Measurements from ENCODE around the gene FSHR.
A peak's percentile ranks its signal among the peaks of the same experiment; 100 is the strongest.

The FSHR gene

GRCh38 chr2:49111006-49111405, 43.3 kb downstream of the FSHR start:
- no peak for DNase-seq (ENCODE audit: low read depth, low spot score)

DNA sequence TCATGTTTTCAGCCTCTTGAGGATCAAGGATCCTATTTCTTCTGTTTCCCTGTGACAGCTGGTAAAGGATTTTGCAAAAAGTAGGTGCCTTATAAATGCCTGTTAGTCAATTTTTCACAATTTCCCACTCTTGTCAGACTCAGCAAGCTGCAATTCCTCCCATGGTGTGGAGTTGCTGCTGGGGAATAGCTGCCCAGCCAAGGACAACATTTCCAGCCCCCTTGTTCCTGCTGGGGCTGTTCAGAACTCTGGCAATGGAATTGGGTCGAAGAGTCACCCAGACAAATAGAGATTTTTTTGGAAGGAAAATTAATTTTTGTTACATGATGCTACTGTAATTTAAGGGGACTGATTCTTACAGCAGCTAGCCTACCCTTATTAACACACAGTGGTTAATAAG, 43.7 kb downstream of the FSHR start:
- no peak for DNase-seq (ENCODE audit: low read depth, low spot score)

DNA sequence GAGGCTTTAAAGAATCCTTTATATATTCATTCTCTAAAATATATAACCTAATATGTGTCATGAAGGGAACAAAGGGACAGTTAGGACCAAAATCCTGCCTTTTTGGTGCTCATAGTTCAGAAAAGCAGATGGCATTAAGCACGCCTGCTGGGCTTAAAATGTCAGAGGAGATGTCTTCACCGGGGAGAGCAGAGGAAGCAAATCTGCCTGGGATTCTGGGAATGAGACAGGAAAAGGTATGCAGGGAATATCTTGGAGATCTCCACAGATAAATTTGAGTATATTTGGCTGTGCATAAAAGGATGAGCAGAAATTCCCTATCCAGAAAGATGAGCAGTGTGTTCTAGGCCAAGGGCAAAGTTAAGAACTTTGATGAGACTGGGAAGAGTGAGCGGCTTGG, 45.5 kb downstream of the FSHR start:
- DNase-seq (ENCODE audit: low read depth, low spot score), result no peak

DNA sequence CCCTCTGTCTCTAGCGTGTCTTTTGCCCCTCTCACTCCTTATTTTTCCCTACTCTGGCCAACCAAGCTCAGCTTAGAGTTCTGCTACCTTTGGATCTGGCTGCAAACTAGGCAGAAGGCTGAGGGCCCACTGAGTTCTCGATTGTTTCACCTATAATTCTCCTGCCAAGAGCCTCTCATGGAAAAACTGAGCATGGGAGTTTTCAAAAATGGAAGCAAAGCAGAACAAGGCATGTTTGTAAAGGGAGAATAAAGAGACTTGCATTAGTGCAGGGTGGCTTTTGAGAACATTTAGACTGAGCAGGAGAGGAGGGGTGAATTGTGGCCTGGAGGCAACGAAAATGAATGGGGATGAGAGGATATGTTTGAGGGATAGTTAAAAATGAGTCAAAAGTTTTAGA, 45.9 kb downstream of the FSHR start:
- no peak for DNase-seq (ENCODE audit: low read depth, low spot score)

DNA sequence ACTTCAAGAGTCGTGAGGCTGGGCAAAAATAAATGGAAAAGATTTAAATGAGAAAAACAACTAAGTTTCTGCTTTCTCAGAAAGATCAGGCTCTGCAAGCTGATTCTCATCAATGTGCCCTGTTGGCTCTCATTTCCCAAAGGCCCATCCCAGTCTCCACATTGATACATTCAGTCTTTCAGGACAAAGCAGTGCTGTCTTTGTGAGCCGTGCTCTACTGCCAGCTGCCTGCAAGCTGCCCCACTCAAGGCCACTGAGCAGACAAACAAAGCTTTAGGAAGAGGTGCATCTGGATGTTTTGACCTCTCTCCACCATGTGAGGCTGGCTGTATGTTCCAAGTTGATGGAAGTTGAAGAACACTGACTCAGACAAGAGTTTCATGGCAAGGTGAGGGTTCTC, 48.8 kb downstream of the FSHR start:
- no peak for DNase-seq (ENCODE audit: low read depth, low spot score)

DNA sequence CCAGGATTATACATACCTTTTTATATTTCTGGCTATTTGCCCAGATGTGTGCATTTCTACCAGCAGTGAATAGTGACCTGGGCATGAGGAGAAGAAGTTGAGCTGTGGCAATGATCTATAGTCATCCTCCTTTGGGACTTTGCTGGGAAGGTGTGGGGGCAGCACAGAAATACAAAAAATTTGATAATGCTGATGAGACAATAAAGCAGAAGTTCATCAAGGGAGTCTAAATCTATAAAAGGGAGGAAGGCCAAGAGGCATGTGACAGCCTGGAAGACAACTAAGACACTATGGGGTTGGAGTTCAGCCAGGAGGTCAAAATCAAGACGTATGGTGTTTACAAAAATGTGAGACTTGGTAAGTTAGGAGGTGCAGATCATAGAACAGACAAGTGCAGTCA, 52.2 kb downstream of the FSHR start:
- no peak for DNase-seq (ENCODE audit: low read depth, low spot score)

DNA sequence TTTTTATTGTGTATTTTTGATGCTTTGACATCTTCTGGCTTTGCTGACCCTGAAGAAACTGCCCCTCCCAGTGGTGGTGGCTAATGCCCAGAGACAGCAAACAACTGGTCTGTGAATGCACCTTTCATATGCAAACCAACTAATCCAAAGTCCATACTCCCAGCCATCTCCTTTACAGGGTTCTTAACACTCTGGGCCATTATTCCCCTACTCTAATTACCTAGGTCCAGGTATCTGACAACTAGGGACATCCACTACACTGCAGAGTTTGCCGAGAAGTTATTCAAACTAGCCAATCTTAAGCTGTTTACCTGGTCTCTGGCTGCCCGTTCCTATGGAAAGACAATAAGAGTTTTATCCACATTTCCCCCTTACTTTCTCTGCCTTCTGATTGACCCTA, 73.6 kb downstream of the FSHR start:
- DNase-seq (ENCODE audit: low read depth, low spot score), result peak; percentile 57

- no peak for DNase-seq (ENCODE audit: low read depth, low spot score)
These were observed 83.6 kb downstream of the FSHR start for GRCh38 chr2:49070716-49071115.

DNA sequence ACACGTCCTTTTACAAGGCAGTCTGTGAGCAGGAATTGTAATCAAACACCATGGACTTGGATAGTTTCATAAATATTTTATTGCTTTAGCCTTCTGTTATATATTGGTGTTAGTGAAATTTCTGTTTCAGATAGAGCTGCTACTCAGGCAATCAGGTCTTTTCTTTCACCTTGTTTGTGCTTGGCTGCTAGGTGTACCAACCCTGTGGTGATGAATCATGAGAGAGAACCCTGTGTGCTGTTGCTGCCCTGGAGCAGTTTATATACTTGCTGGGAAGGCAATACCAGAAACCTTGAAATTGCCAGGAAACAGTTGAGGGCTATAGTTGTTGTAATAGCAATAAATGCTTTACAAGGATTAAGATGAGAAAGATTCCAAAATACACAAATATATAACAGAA, 84.5 kb downstream of the FSHR start:
- DNase-seq (ENCODE audit: low read depth, low spot score), result no peak

GRCh38 chr2:49068613-49069012, 85.7 kb downstream of the FSHR start:
- no peak for DNase-seq (ENCODE audit: low read depth, low spot score)

GRCh38 chr2:49067971-49068370, 86.3 kb downstream of the FSHR start:
- DNase-seq (ENCODE audit: low read depth, low spot score), result no peak

GRCh38 chr2:49053156-49053555, 101.2 kb downstream of the FSHR start:
- no peak for DNase-seq (ENCODE audit: low read depth, low spot score)

DNA sequence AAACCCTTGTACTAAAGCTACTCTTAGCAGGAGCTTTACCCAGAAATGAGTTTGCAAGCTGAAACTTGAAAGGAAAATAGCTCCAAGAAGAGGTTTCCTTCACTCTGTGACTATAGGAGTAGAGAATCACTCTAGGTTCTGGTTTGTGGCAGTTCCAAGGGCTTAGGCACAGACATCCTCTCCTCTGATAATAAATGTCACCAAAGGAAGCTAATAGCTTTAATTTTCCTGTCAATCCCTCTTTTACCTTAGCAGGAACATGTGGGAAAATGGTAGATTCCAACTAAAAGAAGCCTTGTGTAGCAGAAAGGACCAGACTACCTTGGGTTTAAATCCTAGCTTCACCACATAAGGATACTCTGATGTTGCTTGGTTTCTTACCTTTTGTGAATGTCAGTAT, 104.0 kb downstream of the FSHR start:
- DNase-seq (ENCODE audit: low read depth, low spot score), result no peak

DNA sequence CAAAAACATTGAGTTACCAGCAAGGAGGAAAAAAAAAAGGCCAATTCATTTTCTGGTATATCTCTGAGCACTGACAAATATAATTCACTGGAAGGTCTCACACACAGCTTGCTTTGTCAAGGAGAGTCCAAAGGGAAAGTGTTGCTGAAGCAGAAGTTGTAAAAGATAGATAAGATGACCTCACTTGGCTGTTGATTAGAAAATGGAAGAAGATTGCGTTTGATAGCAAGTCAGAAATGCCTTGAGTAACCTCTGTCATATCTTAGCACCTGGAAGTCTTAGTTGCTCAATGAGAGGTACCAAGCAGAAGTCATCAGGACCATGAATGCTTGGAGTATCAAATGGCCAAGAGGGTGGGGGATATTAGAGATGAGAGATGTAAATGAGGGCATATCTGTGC, 105.2 kb downstream of the FSHR start:
- no peak for DNase-seq (ENCODE audit: low read depth, low spot score)

- no peak for DNase-seq (ENCODE audit: low read depth, low spot score)
These were observed 109.2 kb downstream of the FSHR start for GRCh38 chr2:49045083-49045482.

GRCh38 chr2:49044350-49045079, 109.8 kb downstream of the FSHR start:
- DNase-seq (ENCODE audit: low read depth, low spot score), result peak; percentile 7

DNA sequence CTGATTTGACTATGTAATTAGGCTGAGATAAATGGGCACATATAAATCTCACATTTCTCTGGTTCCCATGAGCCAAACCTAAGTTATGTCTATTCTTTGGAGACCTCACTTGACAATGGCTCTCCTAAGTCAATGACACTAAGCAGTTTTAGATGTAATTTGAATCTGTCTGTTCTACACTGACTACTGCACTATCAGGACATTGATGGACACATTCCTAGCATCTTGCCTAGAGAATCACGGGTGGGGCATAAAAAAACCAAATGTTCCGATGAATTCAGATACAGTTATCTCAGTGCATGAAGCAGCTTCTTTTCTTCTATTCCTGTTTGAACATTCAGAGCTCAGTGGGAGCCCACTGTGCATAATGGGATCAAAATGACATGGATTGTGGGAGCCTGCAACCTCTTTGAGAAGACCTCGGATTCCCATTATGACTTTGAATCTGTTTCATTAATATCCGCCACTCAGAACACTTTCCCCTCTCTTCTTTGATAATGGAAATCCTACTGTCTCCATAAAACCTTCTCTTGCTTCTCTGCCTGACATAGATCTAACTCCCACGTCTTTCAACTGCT, 110.8 kb downstream of the FSHR start:
- DNase-seq (ENCODE audit: low read depth, low spot score), result no peak

DNA sequence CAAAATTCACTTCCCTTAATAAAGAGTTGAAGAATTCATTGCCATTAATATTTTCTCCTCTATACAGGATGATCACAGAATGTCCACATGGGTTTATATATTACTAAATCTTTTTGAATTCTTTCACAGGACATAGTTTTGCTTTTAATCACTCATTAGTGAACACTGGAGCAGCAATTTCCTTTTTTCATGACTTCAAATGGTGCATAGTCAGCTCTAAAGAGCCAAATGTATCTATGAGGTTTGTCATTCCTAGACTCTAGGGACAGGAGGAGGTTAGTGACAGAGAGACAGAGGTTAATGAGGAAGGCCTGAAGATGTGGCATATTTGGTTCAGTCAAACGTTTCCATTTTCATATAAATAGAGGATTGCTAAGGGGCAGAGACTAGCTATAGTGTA, 111.8 kb downstream of the FSHR start:
- no peak for DNase-seq (ENCODE audit: low read depth, low spot score)

DNA sequence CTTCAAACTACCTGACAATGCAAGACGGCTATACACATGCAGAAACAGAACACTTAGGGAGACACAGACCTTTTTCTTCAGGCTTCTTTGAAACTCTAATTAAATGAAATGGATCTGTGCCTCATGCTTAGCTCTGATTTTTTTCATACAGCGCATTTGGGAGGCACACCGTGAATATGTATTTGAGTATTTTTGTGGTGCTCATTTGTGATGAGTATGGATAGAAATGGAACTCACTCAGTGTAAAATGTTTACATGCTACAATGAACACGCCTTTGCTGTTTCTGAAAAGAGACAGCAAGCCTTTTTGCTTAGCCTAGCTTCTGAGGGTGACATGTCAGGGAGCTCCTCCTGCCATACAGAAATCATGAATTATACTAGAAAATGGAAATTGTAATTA, 113.3 kb downstream of the FSHR start:
- no peak for DNase-seq (ENCODE audit: low read depth, low spot score)

GRCh38 chr2:49037197-49037596, 117.1 kb downstream of the FSHR start:
- DNase-seq (ENCODE audit: low read depth, low spot score), result no peak

- no peak for DNase-seq (ENCODE audit: low read depth, low spot score)
These were observed 118.8 kb downstream of the FSHR start for GRCh38 chr2:49035481-49035880.

DNA sequence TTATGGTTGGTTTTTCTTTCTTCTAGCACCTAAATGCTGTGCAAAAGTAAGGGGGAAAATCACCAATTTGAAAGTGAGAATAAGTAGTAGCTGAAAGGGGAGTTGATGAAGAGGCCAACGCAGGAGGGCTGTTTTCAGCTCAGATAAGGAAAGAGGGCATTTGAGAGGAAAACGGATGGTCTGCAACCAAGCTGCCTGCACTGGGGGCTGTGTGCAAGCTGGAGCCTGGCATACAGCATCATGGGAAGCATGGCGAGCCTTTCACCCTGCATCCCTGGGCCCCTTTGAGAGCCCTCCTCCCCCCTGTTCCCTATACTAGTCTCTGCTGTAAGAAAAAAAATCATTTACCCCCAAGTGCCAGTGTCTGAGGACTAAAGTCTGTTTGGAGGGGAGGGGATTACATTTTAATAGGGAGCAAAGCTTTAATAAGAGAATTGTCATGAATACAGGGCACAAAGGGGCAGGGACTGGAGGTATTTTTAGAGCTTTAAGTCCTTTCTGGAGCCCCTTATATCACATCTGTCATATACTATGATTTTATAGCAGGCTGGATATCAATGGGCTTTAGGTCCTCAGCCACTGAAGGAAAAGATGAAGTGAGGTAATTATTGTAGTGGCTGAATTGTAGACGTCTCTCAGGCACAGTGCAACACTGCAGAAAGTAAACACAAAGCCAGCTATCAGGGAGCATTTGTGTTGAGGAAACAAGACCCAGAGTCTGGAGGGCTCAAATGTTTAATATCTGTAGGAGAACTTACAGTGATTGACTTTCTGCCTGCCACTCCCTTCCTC, 120.7 kb downstream of the FSHR start:
- DNase-seq (ENCODE audit: low read depth, low spot score), result no peak

- DNase-seq (ENCODE audit: low read depth, low spot score), result no peak
These were observed 121.4 kb downstream of the FSHR start for GRCh38 chr2:49032936-49033335.

Data from iPS DF 19.7 (cell line).